Gastrocnemius medialis (tissue), 4 donors: ENCODE results near the gene MSI2.

Source experiments
- CTCF ChIP-seq, 5 experiments: fragments of 450-650 bp in 3 of 5; fragments of 200-600 bp in 2 of 5; sonication (generic) in 2 of 5; IDR thresholded peaks in 4 of 5; conservative IDR thresholded peaks in 1 of 5; 1 replicate in 4 of 5; 2 replicates in 1 of 5; pipeline ENCODE4 v1.5.1; 2016 to 2019; ENCODE audit warnings: antibody characterized with exemption in 5 of 5, mild to moderate bottlenecking in 3 of 5, moderate library complexity in 3 of 5
- POLR2A ChIP-seq, 2 donors: fragments of 450-650 bp; IDR thresholded peaks; one replicate each; pipeline ENCODE4 v1.6.1; 2017; ENCODE audit warnings: antibody characterized with exemption in 2 of 2, mild to moderate bottlenecking in 2 of 2, moderate library complexity in 2 of 2

- TF ChIP-seq CTCF (IDR thresholded peaks at IDR 0.05 in 4 of 5, conservative IDR thresholded peaks at IDR 0.05 in 1 of 5) (no peak), POLR2A (IDR thresholded peaks at IDR 0.05) (no peak)
Measured at GRCh38 chr17:57721967-57722703, 465.8 kb downstream of the MSI2 start.
